MCF 10A (cell line): ENCODE results near the gene CCDC175. TPM values are rescaled to one million over a fixed set of nuclear protein-coding genes. Genes with fewer than 3 reads are reported as not detected.

ENCODE experiments used
- BruUV-seq: library from RNA; stranded (reverse); fragments of 400-500 nt; replicated peaks from 2 replicates; lab custom pipeline; 2021; lab: Mats Ljungman, UMichigan
- CTCF ChIA-PET: fragments of 300-600 bp; sonication (Branson Sonifier 250); formaldehyde crosslinking; extraction: SDS; loops from one replicate; lab custom pipeline; 2021; ENCODE audit warnings: antibody characterized with exemption, inconsistent platforms; lab: Yijun Ruan, JAX
- POLR2A ChIA-PET: fragments of 300-600, 350-650 bp; sonication (Branson Sonifier 250); formaldehyde crosslinking; extraction: SDS; loops from one replicate; lab custom pipeline; 2020; ENCODE audit warnings: antibody characterized with exemption, inconsistent platforms; lab: Yijun Ruan, JAX
- DNase-seq: peaks from one replicate; pipeline ENCODE4 v3.0.0-alpha.2; 2018; ENCODE audit not compliant: unreplicated experiment
- H3K27ac Mint-ChIP-seq: one replicate; pipeline ENCODE4 v1.8.0; 2022; ENCODE audit warnings: mild to moderate bottlenecking, low read depth, mixed read lengths; ENCODE audit not compliant: unreplicated experiment
- H3K27me3 Mint-ChIP-seq: one replicate; pipeline ENCODE4 v1.8.0; 2022; ENCODE audit warnings: mixed read lengths; ENCODE audit not compliant: insufficient read depth, unreplicated experiment
- H3K36me3 Mint-ChIP-seq: one replicate; pipeline ENCODE4 v1.8.0; 2022; ENCODE audit warnings: mild to moderate bottlenecking, moderate library complexity, mixed read lengths; ENCODE audit not compliant: insufficient read depth, unreplicated experiment
- H3K4me1 Mint-ChIP-seq: one replicate; pipeline ENCODE4 v1.8.0; 2022; ENCODE audit warnings: mixed read lengths; ENCODE audit not compliant: insufficient read depth, unreplicated experiment
- H3K4me3 Mint-ChIP-seq: one replicate; pipeline ENCODE4 v1.8.0; 2022; ENCODE audit warnings: mild to moderate bottlenecking, moderate library complexity, mixed read lengths; ENCODE audit not compliant: unreplicated experiment
- H3K9me3 Mint-ChIP-seq: one replicate; pipeline ENCODE4 v1.8.0; 2022; ENCODE audit warnings: mixed read lengths; ENCODE audit not compliant: unreplicated experiment
- intact Hi-C: fragments of 100-400 bp; cut with micrococcal nuclease; formaldehyde crosslinking; loops from 2 replicates; pipeline ENCODE4 v1.14.1; 2022
- total RNA-seq: library from RNA; stranded (reverse); gene quantifications from 2 replicates; pipeline ENCODE4 v1.2.3, GENCODE V29; 2022
- TF ChIP-seq, protein P1 (sequence below): fragments of 200-600 bp; IDR thresholded peaks from one replicate; pipeline ENCODE4 v1.8.0; 2022; ENCODE audit warnings: antibody characterized with exemption, mild to moderate bottlenecking; ENCODE audit not compliant: unreplicated experiment

The CCDC175 gene
- total RNA-seq, 1 experiment from 2014 or later: not detected

GRCh38 chr14:59480166-59480565 lies 96.4 kb downstream of the CCDC175 start:
- H3K4me3 Mint-ChIP-seq: peak overlapping the region; percentile 57
- intact Hi-C loops: loop anchor here (5.0 kb wide), 2 partner anchors 198 to 217 kb away; no protein-coding TSS in a partner anchor
- H3K27ac Mint-ChIP-seq: peak overlapping the region; percentile 86
- no peak for DNase-seq
- TF ChIP-seq, protein P1, sequence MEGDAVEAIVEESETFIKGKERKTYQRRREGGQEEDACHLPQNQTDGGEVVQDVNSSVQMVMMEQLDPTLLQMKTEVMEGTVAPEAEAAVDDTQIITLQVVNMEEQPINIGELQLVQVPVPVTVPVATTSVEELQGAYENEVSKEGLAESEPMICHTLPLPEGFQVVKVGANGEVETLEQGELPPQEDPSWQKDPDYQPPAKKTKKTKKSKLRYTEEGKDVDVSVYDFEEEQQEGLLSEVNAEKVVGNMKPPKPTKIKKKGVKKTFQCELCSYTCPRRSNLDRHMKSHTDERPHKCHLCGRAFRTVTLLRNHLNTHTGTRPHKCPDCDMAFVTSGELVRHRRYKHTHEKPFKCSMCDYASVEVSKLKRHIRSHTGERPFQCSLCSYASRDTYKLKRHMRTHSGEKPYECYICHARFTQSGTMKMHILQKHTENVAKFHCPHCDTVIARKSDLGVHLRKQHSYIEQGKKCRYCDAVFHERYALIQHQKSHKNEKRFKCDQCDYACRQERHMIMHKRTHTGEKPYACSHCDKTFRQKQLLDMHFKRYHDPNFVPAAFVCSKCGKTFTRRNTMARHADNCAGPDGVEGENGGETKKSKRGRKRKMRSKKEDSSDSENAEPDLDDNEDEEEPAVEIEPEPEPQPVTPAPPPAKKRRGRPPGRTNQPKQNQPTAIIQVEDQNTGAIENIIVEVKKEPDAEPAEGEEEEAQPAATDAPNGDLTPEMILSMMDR: no peak
- CTCF ChIA-PET: no interaction called here
- peaks cover 48% of the 10 kb centered on the region for H3K36me3 Mint-ChIP-seq
- no TSS peak for BruUV-seq
- H3K4me1 Mint-ChIP-seq: peaks cover 40% of the 10 kb centered on the region
- no peaks in the 10 kb centered on the region for H3K9me3 Mint-ChIP-seq
- H3K27me3 Mint-ChIP-seq: no peaks in the 10 kb centered on the region
- POLR2A ChIA-PET: no interaction called here

GRCh38 chr14:59478540-59478939 lies 98.1 kb downstream of the CCDC175 start:
- BruUV-seq: no TSS peak
- Mint-ChIP-seq H3K4me1 (peaks cover 48% of the 10 kb centered on the region), H3K4me3 (no peak overlapping the region), H3K27ac (no peak overlapping the region), H3K36me3 (peaks cover 58% of the 10 kb centered on the region), H3K9me3 (no peaks in the 10 kb centered on the region), H3K27me3 (no peaks in the 10 kb centered on the region)
- no peak for DNase-seq
- intact Hi-C loops: no loop called here
- TF ChIP-seq, protein P1: no peak
- POLR2A ChIA-PET: interaction anchor here (1.1 kb wide), 1 partner anchor 40 kb away, joined by 3 read pairs; no protein-coding TSS in a partner anchor
- CTCF ChIA-PET: interaction anchor here (0.6 kb wide), 1 partner anchor 1221 kb away, joined by 3 read pairs; no protein-coding TSS in a partner anchor

DNA sequence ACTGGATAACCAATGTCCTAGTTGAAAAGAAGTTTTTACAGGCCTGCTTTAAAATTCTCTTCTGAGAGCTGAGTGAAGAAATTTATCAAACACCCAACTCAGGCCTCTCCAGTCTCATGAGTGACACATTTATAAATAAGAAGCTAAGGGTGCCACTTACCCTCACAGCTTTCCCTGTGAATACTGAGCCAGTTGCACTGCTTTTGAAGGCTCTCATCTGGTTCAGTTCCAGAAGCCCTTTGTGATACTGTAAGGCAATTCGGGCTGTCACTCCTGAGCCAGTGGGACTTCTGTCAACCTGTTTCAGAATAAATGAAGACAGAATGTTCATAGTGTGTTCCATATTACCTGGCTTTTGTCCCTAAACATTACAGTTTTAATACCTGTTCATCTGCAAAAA lies 100.9 kb downstream of the CCDC175 start:
- Mint-ChIP-seq H3K4me3 (no peak overlapping the region), H3K27me3 (no peaks in the 10 kb centered on the region), H3K4me1 (peaks cover 34% of the 10 kb centered on the region), H3K27ac (no peak overlapping the region), H3K36me3 (peaks cover 66% of the 10 kb centered on the region), H3K9me3 (no peaks in the 10 kb centered on the region)
- intact Hi-C loops: no loop called here
- DNase-seq: no peak
- POLR2A ChIA-PET: interaction anchor here (0.7 kb wide), 1 partner anchor 213 kb away, joined by 3 read pairs; no protein-coding TSS in a partner anchor
- CTCF ChIA-PET: interaction anchor here (0.5 kb wide), 1 partner anchor 415 kb away, joined by 4 read pairs; no protein-coding TSS in a partner anchor
- BruUV-seq: no TSS peak
- TF ChIP-seq, protein P1: no peak

- ChIA-PET POLR2A (interaction anchor here (1.0 to 1.3 kb wide), 2 partner anchors 9 to 10 kb away, joined by 4 to 5 read pairs; partner anchors contain the start of genes JKAMP and L3HYPDH), CTCF (no interaction called here)
- H3K27ac Mint-ChIP-seq: no peak overlapping the region
- H3K27me3 Mint-ChIP-seq: no peaks in the 10 kb centered on the region
- peak; percentile 27 for DNase-seq
- H3K36me3 Mint-ChIP-seq: peaks cover 53% of the 10 kb centered on the region
- H3K9me3 Mint-ChIP-seq: no peaks in the 10 kb centered on the region
- peaks cover 25% of the 10 kb centered on the region for H3K4me1 Mint-ChIP-seq
- BruUV-seq: no TSS peak
- H3K4me3 Mint-ChIP-seq: no peak overlapping the region
- TF ChIP-seq, protein P1: no peak
- intact Hi-C loops: no loop called here
Measured at GRCh38 chr14:59474172-59474571, 102.4 kb downstream of the CCDC175 start.
